ENCODE data around the gene ARPIN.

Gene ARPIN

DNA sequence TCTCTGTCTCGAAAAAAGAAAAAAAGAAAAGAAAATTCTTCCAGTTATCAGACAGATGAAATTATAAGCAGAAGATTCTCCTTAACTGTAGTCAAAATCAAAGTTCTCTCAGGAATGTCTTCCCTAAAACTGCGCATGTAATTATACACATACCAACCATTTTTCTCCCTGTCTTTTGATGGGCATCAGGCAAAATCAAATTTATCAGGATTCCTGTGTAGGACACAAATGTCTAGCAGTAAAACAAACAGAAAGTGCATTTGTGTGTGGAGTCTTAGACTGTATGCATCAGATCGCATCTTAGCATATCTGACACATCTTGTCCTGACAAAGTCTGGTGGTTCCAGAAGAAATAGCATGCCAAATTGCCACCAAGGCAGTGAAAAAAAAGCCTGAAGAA, 3.9 kb upstream of the ARPIN start:
- TF ChIP-seq, protein P1, sequence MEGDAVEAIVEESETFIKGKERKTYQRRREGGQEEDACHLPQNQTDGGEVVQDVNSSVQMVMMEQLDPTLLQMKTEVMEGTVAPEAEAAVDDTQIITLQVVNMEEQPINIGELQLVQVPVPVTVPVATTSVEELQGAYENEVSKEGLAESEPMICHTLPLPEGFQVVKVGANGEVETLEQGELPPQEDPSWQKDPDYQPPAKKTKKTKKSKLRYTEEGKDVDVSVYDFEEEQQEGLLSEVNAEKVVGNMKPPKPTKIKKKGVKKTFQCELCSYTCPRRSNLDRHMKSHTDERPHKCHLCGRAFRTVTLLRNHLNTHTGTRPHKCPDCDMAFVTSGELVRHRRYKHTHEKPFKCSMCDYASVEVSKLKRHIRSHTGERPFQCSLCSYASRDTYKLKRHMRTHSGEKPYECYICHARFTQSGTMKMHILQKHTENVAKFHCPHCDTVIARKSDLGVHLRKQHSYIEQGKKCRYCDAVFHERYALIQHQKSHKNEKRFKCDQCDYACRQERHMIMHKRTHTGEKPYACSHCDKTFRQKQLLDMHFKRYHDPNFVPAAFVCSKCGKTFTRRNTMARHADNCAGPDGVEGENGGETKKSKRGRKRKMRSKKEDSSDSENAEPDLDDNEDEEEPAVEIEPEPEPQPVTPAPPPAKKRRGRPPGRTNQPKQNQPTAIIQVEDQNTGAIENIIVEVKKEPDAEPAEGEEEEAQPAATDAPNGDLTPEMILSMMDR (IDR thresholded peaks at IDR 0.05; ENCODE audit: insufficient read depth, low read length, poor library complexity, severe bottlenecking): no peak
- no peak for DNase-seq (ENCODE audit: extremely low read depth, insufficient read length)
- H3K4me3 ChIP-seq (replicated peaks; ENCODE audit: low read depth, low read length): no peak overlapping the region
- no peaks in the 10 kb centered on the region for H3K27me3 ChIP-seq (replicated peaks; ENCODE audit: control insufficient read depth, insufficient read depth, low read length)
- no peaks in the 10 kb centered on the region for H3K36me3 ChIP-seq (ENCODE audit: control insufficient read depth, insufficient read depth, low read length)

GRCh38 chr15:89912145-89912673, 543 bp downstream of the ARPIN start:
- no peak for DNase-seq (ENCODE audit: extremely low read depth, insufficient read length)
- Histone ChIP-seq H3K36me3 (ENCODE audit: control insufficient read depth, insufficient read depth, low read length) (no peaks in the 10 kb centered on the region), H3K4me3 (replicated peaks; ENCODE audit: low read depth, low read length) (no peak overlapping the region), H3K27me3 (replicated peaks; ENCODE audit: control insufficient read depth, insufficient read depth, low read length) (no peaks in the 10 kb centered on the region)
- TF ChIP-seq, protein P1 (IDR thresholded peaks at IDR 0.05; ENCODE audit: insufficient read depth, low read length, poor library complexity, severe bottlenecking): no peak

DNA sequence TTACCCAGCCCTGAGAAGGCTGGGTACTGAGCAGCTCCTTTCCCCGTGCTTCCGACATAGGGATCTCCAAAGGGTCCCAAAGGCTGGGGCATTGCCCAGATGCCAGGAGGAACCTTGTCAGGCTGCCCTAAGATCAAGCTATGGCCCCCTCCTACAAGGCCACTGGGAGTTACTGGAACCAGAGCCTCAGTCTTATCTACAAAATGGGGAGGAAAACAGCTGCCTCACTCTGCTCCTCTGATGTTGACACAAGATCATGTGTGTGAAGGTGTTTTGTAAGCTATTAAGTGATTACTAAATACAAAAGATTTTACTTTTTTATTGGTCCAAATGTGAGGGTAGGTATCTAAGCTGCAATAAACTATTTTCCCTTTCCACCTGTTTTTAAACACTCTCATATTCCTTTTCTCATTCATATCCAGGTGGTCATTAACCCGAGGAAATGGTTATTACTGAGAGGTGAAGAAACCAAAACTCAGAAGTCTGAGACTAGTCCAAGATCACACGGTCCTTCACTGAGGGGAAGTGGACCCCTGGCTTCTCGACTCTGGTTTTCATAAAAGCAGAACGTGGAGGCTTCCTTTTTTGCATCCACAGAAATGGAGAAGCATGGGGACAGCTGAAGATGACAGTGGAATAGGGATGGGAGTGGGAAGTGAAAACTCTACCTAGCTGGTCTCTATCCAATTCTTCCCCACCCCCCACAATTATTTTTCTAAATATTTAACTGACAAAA, 1.7 kb downstream of the ARPIN start:
- DNase-seq (ENCODE audit: extremely low read depth, insufficient read length): no peak
- Histone ChIP-seq H3K36me3 (ENCODE audit: control insufficient read depth, insufficient read depth, low read length) (no peaks in the 10 kb centered on the region), H3K27me3 (replicated peaks; ENCODE audit: control insufficient read depth, insufficient read depth, low read length) (no peaks in the 10 kb centered on the region), H3K4me3 (replicated peaks; ENCODE audit: low read depth, low read length) (no peak overlapping the region)
- TF ChIP-seq, protein P1 (IDR thresholded peaks at IDR 0.05; ENCODE audit: insufficient read depth, low read length, poor library complexity, severe bottlenecking): no peak

DNA sequence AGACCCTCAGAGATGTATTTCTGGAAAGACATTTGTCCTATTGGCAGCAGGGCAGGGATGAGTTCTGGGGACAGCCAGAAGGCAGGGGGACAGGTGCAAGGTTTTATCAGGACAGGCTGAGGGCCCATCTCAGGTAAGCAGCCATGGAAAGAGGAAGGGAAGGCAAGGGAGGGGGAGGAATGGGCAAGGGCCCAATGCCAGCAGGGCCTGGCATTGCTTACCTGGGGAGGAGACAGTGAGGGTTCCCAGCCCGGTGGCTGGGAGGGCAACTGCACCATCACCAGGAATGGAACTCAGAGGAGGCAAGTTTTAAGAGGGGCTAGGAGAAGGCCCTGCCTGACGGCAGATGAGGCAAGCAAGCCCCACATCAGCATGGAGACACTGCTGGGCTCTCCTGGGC, 3.1 kb downstream of the ARPIN start:
- TF ChIP-seq, protein P1 (IDR thresholded peaks at IDR 0.05; ENCODE audit: insufficient read depth, low read length, poor library complexity, severe bottlenecking): no peak
- no peaks in the 10 kb centered on the region for H3K36me3 ChIP-seq (ENCODE audit: control insufficient read depth, insufficient read depth, low read length)
- H3K27me3 ChIP-seq (replicated peaks; ENCODE audit: control insufficient read depth, insufficient read depth, low read length): no peaks in the 10 kb centered on the region
- DNase-seq (ENCODE audit: extremely low read depth, insufficient read length): no peak
- H3K4me3 ChIP-seq (replicated peaks; ENCODE audit: low read depth, low read length): no peak overlapping the region

- no peaks in the 10 kb centered on the region; the same call in 1 of the 2 replicates for H3K27me3 ChIP-seq (replicated peaks; ENCODE audit: control insufficient read depth, insufficient read depth, low read length)
- DNase-seq (ENCODE audit: extremely low read depth, insufficient read length): no peak
- no peak overlapping the region for H3K4me3 ChIP-seq (replicated peaks; ENCODE audit: low read depth, low read length)
- H3K36me3 ChIP-seq (ENCODE audit: control insufficient read depth, insufficient read depth, low read length): no peaks in the 10 kb centered on the region
- TF ChIP-seq, protein P1 (IDR thresholded peaks at IDR 0.05; ENCODE audit: insufficient read depth, low read length, poor library complexity, severe bottlenecking): no peak
Measured at GRCh38 chr15:89908226-89908625, 4.5 kb downstream of the ARPIN start.
